ENCODE data around the gene NXPH2.
"Not testable (repeated sequence)": the region's sequence is repeated elsewhere in the genome, so short reads cannot be mapped to it uniquely, and the experiment has no call there.

The NXPH2 gene

DNA sequence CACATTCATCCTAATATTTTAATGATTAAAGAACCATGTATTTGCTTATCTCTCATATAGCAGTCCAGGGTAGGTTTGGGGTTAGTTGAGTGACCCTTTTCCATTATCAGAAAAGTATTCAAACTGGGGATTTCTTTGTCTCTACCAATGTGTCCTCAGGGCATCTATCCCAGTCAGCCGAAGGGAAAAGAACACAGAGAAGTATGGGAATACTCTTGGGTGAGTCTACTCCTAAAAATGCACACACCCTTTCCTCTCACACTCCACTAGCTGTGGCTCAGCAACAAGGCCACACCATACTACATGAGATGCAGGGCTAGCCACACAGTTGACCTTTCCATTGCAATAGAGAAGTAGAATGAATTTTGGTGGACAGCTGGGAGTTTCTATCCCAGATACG lies 114.3 kb downstream of the NXPH2 start:
- Histone ChIP-seq H3K4me3 (ENCODE audit: low read depth in 1 of 2, low read length in 2 of 2) (no peak overlapping the region), H3K9ac (ENCODE audit: low read length) (no peak overlapping the region), H3K27ac (ENCODE audit: low read depth, low read length) (no peak overlapping the region), H3K4me1 (ENCODE audit: insufficient read depth, low read length) (no peaks in the 10 kb centered on the region), H3K36me3 (ENCODE audit: insufficient read depth, low read length) (no peaks in the 10 kb centered on the region), H3K9me3 (ENCODE audit: low read length) (no peaks in the 10 kb centered on the region), H3K27me3 (ENCODE audit: control insufficient read depth in 1 of 2, insufficient read depth in 2 of 2, low read length in 2 of 2) (no peaks in the 10 kb centered on the region)

DNA sequence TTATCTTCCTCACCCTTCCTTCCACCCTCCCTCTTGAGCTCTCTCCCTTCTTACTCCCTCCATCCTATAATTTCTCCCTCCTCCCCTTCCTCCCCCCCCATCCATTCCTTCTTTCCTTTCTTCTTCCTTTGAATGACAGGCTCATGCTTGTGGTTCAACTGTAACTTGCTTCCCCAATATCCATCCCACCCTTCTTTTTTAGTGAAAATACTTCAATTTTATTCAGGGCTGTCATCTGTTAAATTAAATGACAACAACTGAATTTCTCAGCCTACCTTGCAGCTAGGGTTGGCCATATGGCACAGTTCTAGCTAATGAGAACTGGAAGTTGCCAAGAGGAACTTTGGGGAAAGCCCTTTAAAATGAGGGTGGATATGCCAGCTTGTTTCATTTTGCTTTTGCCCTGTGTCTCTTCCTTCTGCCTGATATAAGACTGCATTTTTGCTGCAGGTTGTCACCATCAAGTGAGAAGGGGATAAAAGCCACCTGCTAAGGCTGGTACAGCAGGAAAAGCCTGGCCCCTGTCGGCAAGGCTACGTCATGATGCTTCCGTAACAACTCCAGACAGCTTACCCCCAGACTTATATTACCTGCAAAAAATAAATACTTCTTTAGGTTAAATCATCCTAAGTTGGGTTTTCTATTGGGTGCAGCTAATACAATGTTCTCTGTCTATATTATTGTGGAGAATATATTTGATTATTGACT lies 121.8 kb downstream of the NXPH2 start:
- no peaks in the 10 kb centered on the region for H3K36me3 ChIP-seq (ENCODE audit: insufficient read depth, low read length)
- H3K4me1 ChIP-seq (ENCODE audit: insufficient read depth, low read length): no peaks in the 10 kb centered on the region
- H3K4me3 ChIP-seq (ENCODE audit: low read depth in 1 of 2, low read length in 2 of 2): no peak overlapping the region
- no peaks in the 10 kb centered on the region for H3K27me3 ChIP-seq (ENCODE audit: control insufficient read depth in 1 of 2, insufficient read depth in 2 of 2, low read length in 2 of 2)
- no peak overlapping the region for H3K27ac ChIP-seq (ENCODE audit: low read depth, low read length)
- no peaks in the 10 kb centered on the region for H3K9me3 ChIP-seq (ENCODE audit: low read length)
- no peak overlapping the region for H3K9ac ChIP-seq (ENCODE audit: low read length)

- no peak overlapping the region for H3K27ac ChIP-seq (ENCODE audit: low read depth, low read length)
- no peak overlapping the region for H3K4me3 ChIP-seq (ENCODE audit: low read depth in 1 of 2, low read length in 2 of 2)
- no peaks in the 10 kb centered on the region for H3K9me3 ChIP-seq (ENCODE audit: low read length)
- H3K27me3 ChIP-seq (ENCODE audit: control insufficient read depth in 1 of 2, insufficient read depth in 2 of 2, low read length in 2 of 2): no peaks in the 10 kb centered on the region
- no peak overlapping the region for H3K9ac ChIP-seq (ENCODE audit: low read length)
- H3K4me1 ChIP-seq (ENCODE audit: insufficient read depth, low read length): no peaks in the 10 kb centered on the region
- no peaks in the 10 kb centered on the region for H3K36me3 ChIP-seq (ENCODE audit: insufficient read depth, low read length)
Measured at GRCh38 chr2:138654146-138654545, 126.0 kb downstream of the NXPH2 start.

- Histone ChIP-seq H3K27me3 (ENCODE audit: control insufficient read depth in 1 of 2, insufficient read depth in 2 of 2, low read length in 2 of 2) (no peaks in the 10 kb centered on the region), H3K9me3 (ENCODE audit: low read length) (no peaks in the 10 kb centered on the region), H3K27ac (ENCODE audit: low read depth, low read length) (no peak overlapping the region), H3K4me1 (ENCODE audit: insufficient read depth, low read length) (no peaks in the 10 kb centered on the region), H3K9ac (ENCODE audit: low read length) (no peak overlapping the region), H3K36me3 (ENCODE audit: insufficient read depth, low read length) (no peaks in the 10 kb centered on the region), H3K4me3 (ENCODE audit: low read depth in 1 of 2, low read length in 2 of 2) (no peak overlapping the region)
Measured at GRCh38 chr2:138652378-138652777, 127.8 kb downstream of the NXPH2 start.

- Histone ChIP-seq H3K4me1 (ENCODE audit: insufficient read depth, low read length) (no peaks in the 10 kb centered on the region), H3K4me3 (ENCODE audit: low read depth in 1 of 2, low read length in 2 of 2) (no peak overlapping the region), H3K27me3 (ENCODE audit: control insufficient read depth in 1 of 2, insufficient read depth in 2 of 2, low read length in 2 of 2) (no peaks in the 10 kb centered on the region), H3K27ac (ENCODE audit: low read depth, low read length) (no peak overlapping the region), H3K9me3 (ENCODE audit: low read length) (no peaks in the 10 kb centered on the region), H3K36me3 (ENCODE audit: insufficient read depth, low read length) (no peaks in the 10 kb centered on the region), H3K9ac (ENCODE audit: low read length) (no peak overlapping the region)
Measured at GRCh38 chr2:138649571-138649970, 130.6 kb downstream of the NXPH2 start.

GRCh38 chr2:138648606-138649005 lies 131.6 kb downstream of the NXPH2 start:
- Histone ChIP-seq H3K4me1 (ENCODE audit: insufficient read depth, low read length) (no peaks in the 10 kb centered on the region), H3K9ac (ENCODE audit: low read length) (no peak overlapping the region), H3K27me3 (ENCODE audit: control insufficient read depth in 1 of 2, insufficient read depth in 2 of 2, low read length in 2 of 2) (no peaks in the 10 kb centered on the region), H3K36me3 (ENCODE audit: insufficient read depth, low read length) (no peaks in the 10 kb centered on the region), H3K27ac (ENCODE audit: low read depth, low read length) (no peak overlapping the region), H3K9me3 (ENCODE audit: low read length) (no peaks in the 10 kb centered on the region), H3K4me3 (ENCODE audit: low read depth in 1 of 2, low read length in 2 of 2) (no peak overlapping the region)

DNA sequence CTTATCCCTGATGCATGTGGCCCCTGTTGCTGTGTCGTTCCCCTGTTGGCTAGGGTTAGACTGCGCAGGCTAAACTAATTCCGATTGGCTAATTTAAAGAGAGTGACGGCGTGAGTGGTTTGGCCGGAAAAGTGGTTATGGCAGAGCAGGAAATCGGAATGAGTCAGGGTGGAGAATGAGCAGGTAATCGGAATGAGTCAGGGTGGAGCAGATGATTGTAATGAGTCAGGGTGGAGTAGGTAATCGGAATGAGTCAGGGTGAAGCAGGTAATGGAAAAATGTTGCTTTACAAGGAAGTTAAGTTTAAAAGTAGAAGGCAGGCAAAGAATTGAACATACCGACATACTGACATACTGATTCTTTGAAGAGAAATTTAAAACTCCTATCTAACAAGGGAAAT lies 135.4 kb downstream of the NXPH2 start:
- H3K4me3 ChIP-seq (ENCODE audit: low read depth in 1 of 2, low read length in 2 of 2); H3K9me3 ChIP-seq (ENCODE audit: low read length); H3K9ac ChIP-seq (ENCODE audit: low read length); H3K27ac ChIP-seq (ENCODE audit: low read depth, low read length); H3K36me3 ChIP-seq (ENCODE audit: insufficient read depth, low read length); H3K4me1 ChIP-seq (ENCODE audit: insufficient read depth, low read length); H3K27me3 ChIP-seq (ENCODE audit: control insufficient read depth in 1 of 2, insufficient read depth in 2 of 2, low read length in 2 of 2): not testable (repeated sequence)

- no peak overlapping the region for H3K4me3 ChIP-seq (ENCODE audit: low read depth in 1 of 2, low read length in 2 of 2)
- H3K27ac ChIP-seq (ENCODE audit: low read depth, low read length): no peak overlapping the region
Measured at GRCh38 chr2:138640921-138641676, 139.1 kb downstream of the NXPH2 start.

GRCh38 chr2:138637686-138638085 lies 142.5 kb downstream of the NXPH2 start:
- Histone ChIP-seq H3K36me3 (ENCODE audit: insufficient read depth, low read length) (no peaks in the 10 kb centered on the region), H3K9me3 (ENCODE audit: low read length) (no peaks in the 10 kb centered on the region), H3K9ac (ENCODE audit: low read length) (no peak overlapping the region), H3K4me3 (ENCODE audit: low read depth in 1 of 2, low read length in 2 of 2) (no peak overlapping the region), H3K27me3 (ENCODE audit: control insufficient read depth in 1 of 2, insufficient read depth in 2 of 2, low read length in 2 of 2) (no peaks in the 10 kb centered on the region), H3K4me1 (ENCODE audit: insufficient read depth, low read length) (no peaks in the 10 kb centered on the region), H3K27ac (ENCODE audit: low read depth, low read length) (no peak overlapping the region)

More at GRCh38 chr2:138640921-138641676, 139.1 kb downstream of the NXPH2 start:
- H3K9me3 ChIP-seq (ENCODE audit: low read length): no peaks in the 10 kb centered on the region
- H3K9ac ChIP-seq (ENCODE audit: low read length): no peak overlapping the region
- H3K36me3 ChIP-seq (ENCODE audit: insufficient read depth, low read length): no peaks in the 10 kb centered on the region
- H3K27me3 ChIP-seq (ENCODE audit: control insufficient read depth in 1 of 2, insufficient read depth in 2 of 2, low read length in 2 of 2): no peaks in the 10 kb centered on the region
- no peaks in the 10 kb centered on the region for H3K4me1 ChIP-seq (ENCODE audit: insufficient read depth, low read length)

DNA sequence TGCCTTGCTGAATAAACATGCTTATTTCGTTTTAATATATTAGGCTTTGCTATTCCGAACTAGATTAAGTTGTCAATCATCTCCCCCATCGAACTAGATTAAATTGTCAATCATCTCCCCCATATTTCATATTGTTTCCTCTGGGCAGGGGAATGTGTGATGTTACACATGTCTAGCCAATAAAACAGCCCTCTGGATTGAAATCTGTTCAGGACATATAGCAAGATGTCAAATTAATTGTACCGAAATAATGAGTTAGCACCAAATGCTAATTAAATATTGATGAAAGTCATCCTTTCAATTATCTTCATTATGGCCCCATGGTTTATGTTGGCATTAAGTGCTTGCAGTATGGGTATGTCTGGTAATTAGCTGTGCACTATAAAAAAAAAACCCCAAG lies 143.1 kb downstream of the NXPH2 start:
- no peaks in the 10 kb centered on the region for H3K4me1 ChIP-seq (ENCODE audit: insufficient read depth, low read length)
- H3K27ac ChIP-seq (ENCODE audit: low read depth, low read length): no peak overlapping the region
- H3K27me3 ChIP-seq (ENCODE audit: control insufficient read depth in 1 of 2, insufficient read depth in 2 of 2, low read length in 2 of 2): no peaks in the 10 kb centered on the region
- no peaks in the 10 kb centered on the region for H3K9me3 ChIP-seq (ENCODE audit: low read length)
- H3K36me3 ChIP-seq (ENCODE audit: insufficient read depth, low read length): no peaks in the 10 kb centered on the region
- H3K9ac ChIP-seq (ENCODE audit: low read length): no peak overlapping the region
- no peak overlapping the region for H3K4me3 ChIP-seq (ENCODE audit: low read depth in 1 of 2, low read length in 2 of 2)

- Histone ChIP-seq H3K4me3 (ENCODE audit: low read depth in 1 of 2, low read length in 2 of 2) (no peak overlapping the region), H3K9ac (ENCODE audit: low read length) (no peak overlapping the region), H3K9me3 (ENCODE audit: low read length) (no peaks in the 10 kb centered on the region), H3K36me3 (ENCODE audit: insufficient read depth, low read length) (no peaks in the 10 kb centered on the region), H3K27ac (ENCODE audit: low read depth, low read length) (no peak overlapping the region), H3K4me1 (ENCODE audit: insufficient read depth, low read length) (no peaks in the 10 kb centered on the region), H3K27me3 (ENCODE audit: control insufficient read depth in 1 of 2, insufficient read depth in 2 of 2, low read length in 2 of 2) (no peaks in the 10 kb centered on the region)
Measured at GRCh38 chr2:138633049-138633448, 147.1 kb downstream of the NXPH2 start.
